ENCODE measurements around the gene COL5A1. TPM values are rescaled to one million over a fixed set of nuclear protein-coding genes. Genes with fewer than 3 reads are reported as not detected.

COL5A1 gene
- polyA plus RNA-seq, 1 donor (not counting 4 experiments of a cell fraction or from before 2014, with no cell fraction given) = 3.1 TPM

GRCh38 chr9:134634667-134635230 is 6.9 kb upstream of the COL5A1 start:
- Histone ChIP-seq H3K9me3 (ENCODE audit: control insufficient read depth, low read depth, low read length) (no peaks in the 10 kb centered on the region), H2AFZ (ENCODE audit: control insufficient read depth, low read length) (no peak overlapping the region), H4K20me1 (ENCODE audit: control insufficient read depth, extremely low read depth, insufficient read depth, low read length) (no peaks in the 10 kb centered on the region), H3K4me1 (ENCODE audit: control insufficient read depth, extremely low read depth, insufficient read depth, low read length) (no peaks in the 10 kb centered on the region), H3K4me2 (ENCODE audit: control insufficient read depth, extremely low read depth, insufficient read depth, low read depth, low read length) (no peak overlapping the region), H3K27me3 (ENCODE audit: control insufficient read depth, extremely low read depth, insufficient read depth, low read length) (no peaks in the 10 kb centered on the region), H3K36me3 (ENCODE audit: control insufficient read depth in 2 of 2, extremely low read depth in 1 of 2, insufficient read depth in 2 of 2, low read length in 2 of 2) (no peaks in the 10 kb centered on the region), H3K9me1 (ENCODE audit: control insufficient read depth, extremely low read depth, insufficient read depth, low read length) (no peaks in the 10 kb centered on the region), H3K27ac (ENCODE audit: control insufficient read depth, insufficient read depth, low read length) (no peak overlapping the region), H3K79me2 (ENCODE audit: control insufficient read depth, insufficient read depth, low read length) (no peaks in the 10 kb centered on the region), H3K4me3 (ENCODE audit: control insufficient read depth in 2 of 3, extremely low read depth in 1 of 3, insufficient read depth in 2 of 3, low read depth in 1 of 3, low read length in 3 of 3) (no peak overlapping the region), H3K9ac (ENCODE audit: control insufficient read depth, extremely low read depth, insufficient read depth, low read length) (no peak overlapping the region)
- DNase-seq (ENCODE audit: low read depth, low spot score) = no peak
- no peak for FAIRE-seq
- TF ChIP-seq EZH2 (IDR thresholded peaks at IDR 0.05; ENCODE audit: low read length) = no peak
- no peak for TF ChIP-seq CTCF (optimal IDR thresholded peaks at IDR 0.05 in 1 of 3, IDR thresholded peaks at IDR 0.05 in 1 of 3, conservative IDR thresholded peaks at IDR 0.05 in 1 of 3; ENCODE audit: extremely low read depth in 1 of 3, insufficient read depth in 2 of 3, low read length in 3 of 3)
- dilution Hi-C loops (cut with MboI; ENCODE audit: extremely low pct_ligation_motif_present, low sequenced_read_pairs) = no loop called here

GRCh38 chr9:134635351-134636148 is 6.1 kb upstream of the COL5A1 start:
- Histone ChIP-seq H3K4me1 (ENCODE audit: control insufficient read depth, extremely low read depth, insufficient read depth, low read length) (no peaks in the 10 kb centered on the region), H3K27me3 (ENCODE audit: control insufficient read depth, extremely low read depth, insufficient read depth, low read length) (peaks cover under 1% of the 10 kb centered on the region), H3K79me2 (ENCODE audit: control insufficient read depth, insufficient read depth, low read length) (no peaks in the 10 kb centered on the region), H3K9ac (ENCODE audit: control insufficient read depth, extremely low read depth, insufficient read depth, low read length) (no peak overlapping the region), H4K20me1 (ENCODE audit: control insufficient read depth, extremely low read depth, insufficient read depth, low read length) (no peaks in the 10 kb centered on the region), H3K4me3 (ENCODE audit: control insufficient read depth in 2 of 3, extremely low read depth in 1 of 3, insufficient read depth in 2 of 3, low read depth in 1 of 3, low read length in 3 of 3) (no peak overlapping the region), H3K36me3 (ENCODE audit: control insufficient read depth in 2 of 2, extremely low read depth in 1 of 2, insufficient read depth in 2 of 2, low read length in 2 of 2) (no peaks in the 10 kb centered on the region), H3K4me2 (ENCODE audit: control insufficient read depth, extremely low read depth, insufficient read depth, low read depth, low read length) (no peak overlapping the region), H3K9me1 (ENCODE audit: control insufficient read depth, extremely low read depth, insufficient read depth, low read length) (no peaks in the 10 kb centered on the region), H3K9me3 (ENCODE audit: control insufficient read depth, low read depth, low read length) (no peaks in the 10 kb centered on the region), H3K27ac (ENCODE audit: control insufficient read depth, insufficient read depth, low read length) (no peak overlapping the region), H2AFZ (ENCODE audit: control insufficient read depth, low read length) (no peak overlapping the region)
- dilution Hi-C loops (cut with MboI; ENCODE audit: extremely low pct_ligation_motif_present, low sequenced_read_pairs) = no loop called here
- no peak for FAIRE-seq
- TF ChIP-seq CTCF (optimal IDR thresholded peaks at IDR 0.05 in 1 of 3, IDR thresholded peaks at IDR 0.05 in 1 of 3, conservative IDR thresholded peaks at IDR 0.05 in 1 of 3; ENCODE audit: extremely low read depth in 1 of 3, insufficient read depth in 2 of 3, low read length in 3 of 3) (no peak), EZH2 (IDR thresholded peaks at IDR 0.05; ENCODE audit: low read length) (no peak)
- no peak for DNase-seq (ENCODE audit: low read depth, low spot score)
